Activated CD8-positive, alpha-beta memory T cell treated with anti-CD3 and anti-CD28 coated beads for 4 hours (primary cell): ENCODE measurements around the gene CABLES2.

Source experiments
- DNase-seq, 2 donors: peaks; one replicate each; pipeline ENCODE4 v3.0.0-alpha.2; 2020; ENCODE audit warnings: low read depth in 2 of 2

Gene CABLES2

DNA sequence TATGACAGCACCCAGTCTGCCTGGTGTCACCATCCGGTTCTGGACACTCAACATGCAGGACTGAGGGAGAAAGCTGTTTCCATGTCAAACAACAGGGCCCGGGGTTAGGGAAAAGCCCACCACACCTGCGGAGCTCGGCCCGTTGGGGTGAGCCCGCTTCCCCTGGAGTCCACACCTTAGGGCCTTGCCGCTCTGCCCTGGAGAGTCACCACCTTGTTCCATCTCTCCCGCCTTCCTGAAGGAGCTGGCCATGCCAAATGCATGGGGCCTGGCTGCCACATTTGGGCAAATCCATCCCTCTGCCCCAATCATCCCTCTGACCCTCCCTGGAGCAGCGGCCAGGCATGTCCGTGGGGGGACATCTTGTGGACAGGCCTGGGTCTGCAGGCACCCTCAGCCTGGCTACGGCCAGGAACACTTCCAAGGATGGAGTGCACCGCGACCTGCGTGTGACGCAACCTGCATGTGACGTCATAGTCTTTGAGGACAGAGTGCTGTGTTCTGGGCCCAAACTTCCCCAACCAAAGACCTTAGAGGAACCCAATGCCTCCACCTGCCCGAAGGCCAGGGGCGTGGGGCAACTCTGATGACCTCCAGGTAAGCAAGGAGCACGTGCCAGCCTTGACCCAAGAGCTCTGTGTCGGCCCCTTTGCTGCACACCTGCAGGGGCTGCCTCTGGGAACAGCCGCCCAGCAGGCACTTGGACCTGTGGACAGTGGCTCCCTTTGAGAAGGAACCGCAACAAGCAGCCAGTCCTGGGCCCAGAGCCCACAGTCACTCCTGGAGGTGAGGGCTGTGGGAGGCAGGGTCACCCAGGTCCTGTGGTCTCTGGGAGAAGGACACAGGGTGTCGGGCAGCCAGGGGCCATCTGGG, 1.7 kb downstream of the CABLES2 start:
- DNase-seq: no peak

GRCh38 chr20:62404761-62405107, 2.4 kb downstream of the CABLES2 start:
- DNase-seq: no peak

- DNase-seq: no peak
Measured at GRCh38 chr20:62404112-62404665, 2.9 kb downstream of the CABLES2 start.

DNA sequence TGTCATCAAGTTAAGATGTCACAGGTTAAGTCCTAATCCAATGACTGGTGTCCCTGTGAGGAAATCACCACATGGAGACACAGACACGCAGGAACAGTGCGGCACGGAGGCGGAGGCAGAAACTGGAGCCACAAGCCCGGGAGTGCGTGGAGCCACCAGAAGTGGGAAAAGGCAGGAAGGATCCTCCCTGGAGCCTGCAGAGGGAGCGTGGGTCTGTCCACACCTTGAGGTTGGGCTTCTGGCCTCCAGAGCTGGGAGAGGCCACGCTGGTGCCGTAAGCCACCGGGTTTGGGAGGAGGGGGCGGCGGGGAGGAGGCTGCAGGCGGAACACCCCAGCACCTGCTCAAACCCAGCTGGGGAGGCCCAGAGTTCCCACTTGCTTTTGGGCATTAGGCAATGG, 3.8 kb downstream of the CABLES2 start:
- DNase-seq: no peak

DNA sequence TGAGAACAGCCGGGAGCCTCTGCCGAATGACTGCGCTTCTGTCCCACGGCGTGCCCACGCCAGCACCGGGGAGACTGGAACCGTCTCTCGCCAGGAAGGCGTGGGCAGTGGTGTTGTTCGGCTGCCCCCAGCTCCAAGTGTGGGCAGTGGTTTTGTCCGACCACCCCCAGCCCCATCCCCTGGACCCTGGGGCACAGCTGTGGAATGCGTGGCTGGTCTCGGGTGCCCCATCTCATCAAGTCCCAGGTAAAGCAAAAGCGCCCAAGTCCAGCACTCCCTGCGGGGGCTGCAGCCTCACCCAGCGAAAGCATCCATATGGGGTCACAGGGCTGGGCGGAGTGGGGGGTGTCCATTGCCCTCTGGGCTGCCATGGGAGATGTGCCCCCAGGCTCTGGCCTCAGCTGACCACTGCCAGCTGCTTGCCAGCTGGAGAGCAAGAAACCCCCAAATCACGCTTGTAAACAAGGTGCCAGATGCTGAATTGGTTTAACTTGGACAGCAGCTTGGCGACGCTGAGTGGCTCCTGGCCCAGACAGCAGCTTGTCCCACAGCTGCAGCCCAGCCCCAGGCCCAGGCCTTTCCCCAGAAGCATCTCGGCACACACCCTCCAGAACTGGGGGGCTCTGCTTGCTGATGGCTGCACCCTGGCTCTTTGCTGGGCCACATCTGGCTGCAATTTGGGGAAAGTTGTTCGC, 4.5 kb downstream of the CABLES2 start:
- no peak for DNase-seq

DNA sequence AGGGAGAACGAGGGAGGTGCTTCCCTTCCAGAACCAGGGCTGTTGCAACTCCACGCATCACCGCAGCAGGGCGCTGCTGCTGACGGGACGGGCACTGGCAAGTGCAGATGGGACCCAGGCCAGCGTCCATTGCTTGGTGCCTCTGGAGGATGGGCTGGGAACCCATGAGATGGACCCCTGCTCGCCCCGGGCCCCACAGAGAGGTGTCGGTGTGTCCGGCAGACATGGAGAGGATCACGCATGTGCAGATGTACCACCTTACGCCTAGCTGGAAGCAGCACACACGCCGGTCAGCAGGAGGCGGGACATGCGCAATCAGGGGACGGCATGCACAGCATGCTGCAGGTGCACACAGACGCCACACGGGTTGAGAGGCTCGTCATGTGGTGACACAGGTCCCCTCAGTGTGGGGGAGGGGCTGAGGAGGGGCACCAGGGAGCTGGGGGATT, 5.7 kb downstream of the CABLES2 start:
- DNase-seq: no peak

GRCh38 chr20:62400541-62400940, 6.5 kb downstream of the CABLES2 start:
- DNase-seq: no peak

DNA sequence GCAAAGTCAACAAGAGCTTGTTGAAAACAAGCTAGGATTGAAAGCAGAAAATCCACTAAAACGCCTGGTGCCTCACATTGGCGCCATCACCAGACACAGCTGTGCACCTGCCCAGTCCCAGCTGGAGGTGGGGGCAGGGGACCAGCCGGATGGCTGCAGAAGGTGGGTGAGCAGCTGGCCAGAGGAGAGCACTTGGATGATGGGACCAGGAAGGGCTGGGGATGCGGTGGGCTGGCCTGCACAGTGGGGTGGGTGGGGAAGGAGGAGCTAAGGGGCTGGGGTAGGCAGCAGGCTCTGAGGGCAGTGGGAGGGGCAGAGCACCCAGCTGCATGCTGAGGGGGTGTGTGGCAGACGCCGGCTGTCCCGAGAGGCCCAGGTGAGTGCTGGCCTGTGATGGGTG, 7.1 kb downstream of the CABLES2 start:
- no peak for DNase-seq

DNA sequence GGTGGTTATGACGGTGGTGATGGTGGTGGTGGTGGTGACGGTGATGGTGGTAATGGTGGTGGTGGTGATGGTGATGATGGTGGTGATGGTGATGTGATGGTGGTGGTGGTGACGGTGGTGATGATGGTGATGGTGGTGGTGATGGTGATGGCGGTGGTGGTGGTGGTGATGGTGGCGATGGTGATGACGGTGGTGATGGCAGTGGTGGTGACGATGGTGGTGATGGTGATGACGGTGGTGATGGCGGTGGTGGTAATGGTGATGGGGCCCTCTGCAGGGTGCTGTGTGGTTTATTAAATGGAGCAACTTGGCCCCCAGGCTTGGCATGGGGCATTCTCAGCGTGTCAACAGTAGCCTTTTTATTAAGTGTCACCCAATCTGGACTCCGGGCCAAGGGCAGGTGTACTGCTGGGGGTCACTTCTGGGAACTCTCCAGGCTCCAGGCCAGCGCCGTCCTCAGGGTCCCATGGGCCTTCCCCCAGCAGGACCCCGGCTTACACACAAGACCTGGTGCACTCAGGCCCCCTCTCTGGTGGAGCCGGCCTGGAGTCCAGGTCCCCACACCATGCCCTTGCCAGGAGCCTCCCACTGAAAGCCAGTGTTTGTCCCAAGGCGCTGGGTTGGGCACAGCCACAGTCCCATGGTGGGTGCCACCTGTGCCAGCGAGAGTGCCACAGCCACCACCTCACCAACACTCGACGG, 8.8 kb downstream of the CABLES2 start:
- no peak for DNase-seq

DNA sequence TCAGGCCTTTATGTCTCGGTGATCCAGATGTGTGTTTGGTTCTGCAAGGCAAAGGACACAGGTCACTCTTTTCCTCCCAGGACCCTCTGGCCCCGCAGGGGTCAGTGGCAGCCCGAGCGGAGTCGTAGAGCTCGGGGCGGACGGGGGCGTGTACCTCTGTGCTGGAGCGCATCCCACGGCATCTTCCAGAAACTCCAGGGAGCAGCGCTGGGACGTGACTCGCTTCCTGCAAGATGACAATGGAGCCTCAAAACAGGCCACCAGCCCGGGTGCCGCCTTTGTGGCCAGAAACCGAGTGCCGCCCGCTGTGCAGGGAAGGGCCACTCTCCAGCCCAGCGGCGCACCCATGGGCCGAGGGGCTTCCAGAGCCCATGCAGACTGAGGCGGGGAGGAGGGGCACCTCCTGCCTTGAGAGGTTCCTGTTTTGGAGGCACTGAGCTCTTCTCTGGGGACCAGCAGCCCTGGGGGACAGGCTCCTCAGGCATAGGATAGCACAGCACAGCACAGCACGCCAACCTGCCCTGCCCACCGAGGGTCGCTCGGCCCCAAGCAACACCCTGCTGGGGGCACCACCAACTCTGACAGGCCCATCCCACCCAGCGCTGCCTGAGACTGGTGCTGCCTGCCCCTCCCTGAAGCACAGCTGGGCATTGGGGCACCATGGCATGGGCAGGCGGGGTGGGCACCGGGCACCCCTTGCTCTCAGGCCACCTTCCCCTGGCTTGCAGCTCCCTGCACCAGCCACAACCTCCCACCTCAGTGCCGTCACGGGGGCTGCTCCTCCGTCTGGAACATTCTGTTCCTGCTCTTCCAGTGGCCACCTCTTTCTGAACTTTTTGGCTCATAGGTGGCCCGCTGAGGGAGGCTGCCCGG, 10.5 kb downstream of the CABLES2 start:
- no peak for DNase-seq

GRCh38 chr20:62395311-62396242, 11.5 kb downstream of the CABLES2 start:
- no peak for DNase-seq

- DNase-seq: no peak
Measured at GRCh38 chr20:62394248-62395245, 12.5 kb downstream of the CABLES2 start.

- no peak for DNase-seq
Measured at GRCh38 chr20:62393830-62394229, 13.3 kb downstream of the CABLES2 start.

DNA sequence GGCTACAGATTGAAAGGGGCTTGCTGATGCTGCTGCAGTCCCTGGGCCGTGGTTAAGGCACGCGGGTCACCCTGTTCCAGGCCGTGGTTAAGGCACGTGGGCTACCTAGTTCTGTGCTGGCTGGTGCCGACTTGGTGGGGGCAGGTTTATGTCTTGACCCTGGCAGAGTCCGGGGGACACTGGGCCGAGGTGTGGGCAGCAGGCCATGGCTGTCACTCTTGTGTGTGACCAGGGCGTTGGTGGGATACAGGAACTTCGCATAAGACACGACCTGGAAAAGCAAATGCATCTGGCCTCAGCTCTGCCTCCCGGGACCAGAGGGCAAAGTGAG, 13.8 kb downstream of the CABLES2 start:
- no peak for DNase-seq

DNA sequence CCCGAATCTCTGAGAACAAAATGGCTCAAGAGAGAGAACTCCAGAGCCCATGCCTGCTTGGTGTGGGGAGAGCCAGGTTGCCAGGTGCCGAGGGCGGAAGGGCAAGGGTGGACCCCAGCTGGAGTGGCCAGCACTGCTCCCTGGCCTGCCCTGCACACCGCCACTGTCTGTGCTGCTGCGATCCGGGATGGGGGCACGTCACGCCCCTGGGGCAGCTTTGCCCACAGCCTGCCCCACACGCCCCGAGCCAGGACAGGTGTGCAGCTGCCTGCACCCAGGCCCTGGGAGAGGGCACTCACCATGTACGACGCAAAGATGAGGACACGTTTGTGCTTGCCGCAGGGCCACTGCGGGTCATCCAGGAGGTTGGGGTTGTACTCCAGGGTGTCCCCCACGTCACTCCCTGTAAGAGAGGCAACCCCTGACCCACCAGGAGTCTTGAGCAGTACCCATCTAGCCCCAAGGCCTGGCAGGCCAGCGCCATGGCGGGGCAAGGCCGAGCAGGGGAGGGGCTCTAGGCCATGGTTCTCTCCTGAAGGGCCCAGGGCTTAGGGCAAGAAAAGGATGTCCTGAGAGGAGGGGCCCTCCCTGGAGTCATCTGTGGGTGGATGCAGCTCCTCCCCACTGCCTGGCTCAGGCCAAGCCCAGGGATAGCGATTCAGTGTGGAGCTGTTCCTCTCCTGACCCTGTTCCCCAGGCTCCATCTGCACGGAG, 14.3 kb downstream of the CABLES2 start:
- DNase-seq: no peak

GRCh38 chr20:62392077-62392418, 15.0 kb downstream of the CABLES2 start:
- DNase-seq: no peak

GRCh38 chr20:62391165-62392076, 15.7 kb downstream of the CABLES2 start:
- no peak for DNase-seq
